Activated T-helper 17 cell treated with anti-CD3 and anti-CD28 coated beads, Interleukin-2, amount 50 U/mL, for 72 hours (primary cell): ENCODE measurements around the gene COPB1. TPM values are rescaled to one million over a fixed set of nuclear protein-coding genes. Genes with fewer than 3 reads are reported as not detected.
"Not testable (repeated sequence)": the region's sequence is repeated elsewhere in the genome, so short reads cannot be mapped to it uniquely, and the experiment has no call there.

Experiments
- ATAC-seq: fragments of 150-1000 bp; cut with Tn5 transposase; replicated peaks from 2 replicates; pipeline ENCODE4 v1.10.0; 2021; ENCODE audit warnings: mild to moderate bottlenecking, moderate library complexity
- H3K27ac Mint-ChIP-seq: one replicate; pipeline ENCODE4 v1.8.0; 2022; ENCODE audit warnings: mixed read lengths
- H3K27me3 Mint-ChIP-seq: one replicate; pipeline ENCODE4 v1.8.0; 2022; ENCODE audit warnings: mixed read lengths
- H3K36me3 Mint-ChIP-seq: one replicate; pipeline ENCODE4 v1.8.0; 2022; ENCODE audit warnings: low read depth, mild to moderate bottlenecking, mixed read lengths
- H3K4me1 Mint-ChIP-seq: one replicate; pipeline ENCODE4 v1.8.0; 2022; ENCODE audit warnings: mixed read lengths
- H3K4me3 Mint-ChIP-seq: one replicate; pipeline ENCODE4 v1.8.0; 2022; ENCODE audit warnings: mild to moderate bottlenecking, mixed read lengths
- H3K9me3 Mint-ChIP-seq: one replicate; pipeline ENCODE4 v1.8.0; 2022; ENCODE audit warnings: mixed read lengths
- total RNA-seq, 2 donors: library from RNA; stranded (reverse); gene quantifications; one replicate each; pipeline ENCODE4 v1.2.3, GENCODE V29; 2022

The COPB1 gene, protein sequence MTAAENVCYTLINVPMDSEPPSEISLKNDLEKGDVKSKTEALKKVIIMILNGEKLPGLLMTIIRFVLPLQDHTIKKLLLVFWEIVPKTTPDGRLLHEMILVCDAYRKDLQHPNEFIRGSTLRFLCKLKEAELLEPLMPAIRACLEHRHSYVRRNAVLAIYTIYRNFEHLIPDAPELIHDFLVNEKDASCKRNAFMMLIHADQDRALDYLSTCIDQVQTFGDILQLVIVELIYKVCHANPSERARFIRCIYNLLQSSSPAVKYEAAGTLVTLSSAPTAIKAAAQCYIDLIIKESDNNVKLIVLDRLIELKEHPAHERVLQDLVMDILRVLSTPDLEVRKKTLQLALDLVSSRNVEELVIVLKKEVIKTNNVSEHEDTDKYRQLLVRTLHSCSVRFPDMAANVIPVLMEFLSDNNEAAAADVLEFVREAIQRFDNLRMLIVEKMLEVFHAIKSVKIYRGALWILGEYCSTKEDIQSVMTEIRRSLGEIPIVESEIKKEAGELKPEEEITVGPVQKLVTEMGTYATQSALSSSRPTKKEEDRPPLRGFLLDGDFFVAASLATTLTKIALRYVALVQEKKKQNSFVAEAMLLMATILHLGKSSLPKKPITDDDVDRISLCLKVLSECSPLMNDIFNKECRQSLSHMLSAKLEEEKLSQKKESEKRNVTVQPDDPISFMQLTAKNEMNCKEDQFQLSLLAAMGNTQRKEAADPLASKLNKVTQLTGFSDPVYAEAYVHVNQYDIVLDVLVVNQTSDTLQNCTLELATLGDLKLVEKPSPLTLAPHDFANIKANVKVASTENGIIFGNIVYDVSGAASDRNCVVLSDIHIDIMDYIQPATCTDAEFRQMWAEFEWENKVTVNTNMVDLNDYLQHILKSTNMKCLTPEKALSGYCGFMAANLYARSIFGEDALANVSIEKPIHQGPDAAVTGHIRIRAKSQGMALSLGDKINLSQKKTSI
- total RNA-seq, result 100 to 1,000 TPM in 1 of 2 donors, 10 to 100 TPM in 1; 93.4 to 103 TPM

- Mint-ChIP-seq H3K36me3 (peaks cover 86% of the 10 kb centered on the region), H3K9me3 (no peaks in the 10 kb centered on the region), H3K4me3 (peak within 1 kb of the TSS; percentile 87), H3K27me3 (no peaks in the 10 kb centered on the region), H3K4me1 (peaks cover 17% of the 10 kb centered on the region), H3K27ac (peak within 1 kb of the TSS; percentile 94)
- peak; percentile 98 for ATAC-seq
Measured at GRCh38 chr11:14499560-14500180, at the start of gene COPB1. TSS of gene COPB1 (minus strand) at chr11:14499811. CDS start at chr11:14498928, 883 bp downstream.

GRCh38 chr11:14547440-14547839 is 47.8 kb upstream of the COPB1 start:
- Mint-ChIP-seq H3K9me3 (peaks cover 4% of the 10 kb centered on the region), H3K4me1 (peaks cover 14% of the 10 kb centered on the region), H3K27ac (no peak overlapping the region), H3K36me3 (no peaks in the 10 kb centered on the region), H3K27me3 (no peaks in the 10 kb centered on the region), H3K4me3 (no peak overlapping the region)
- no peak for ATAC-seq

DNA sequence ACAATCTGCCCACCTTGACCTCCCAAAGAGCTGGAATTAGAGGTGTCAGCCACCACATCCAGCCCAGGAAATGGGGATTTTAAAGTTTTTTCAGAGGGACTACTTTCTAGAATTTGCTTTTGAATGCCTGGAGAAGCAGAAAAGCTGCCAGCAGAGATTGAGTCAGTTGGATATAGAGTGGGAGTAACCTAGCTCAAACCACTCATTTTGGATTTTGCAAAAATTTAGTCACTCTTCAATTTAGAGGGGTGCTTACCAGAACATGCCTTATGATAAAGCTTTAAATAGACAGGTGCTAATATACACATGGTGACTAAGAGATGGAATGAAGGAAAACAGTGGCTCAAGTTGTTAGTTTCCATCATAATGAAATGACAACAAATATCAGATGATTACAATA is 47.1 kb upstream of the COPB1 start:
- Mint-ChIP-seq H3K4me3 (no peak overlapping the region), H3K36me3 (no peaks in the 10 kb centered on the region), H3K9me3 (peaks cover 4% of the 10 kb centered on the region), H3K4me1 (peaks cover 14% of the 10 kb centered on the region), H3K27me3 (no peaks in the 10 kb centered on the region), H3K27ac (peak overlapping the region; percentile 87)
- ATAC-seq, result peak; percentile 76

GRCh38 chr11:14544611-14545010 is 45.0 kb upstream of the COPB1 start:
- ATAC-seq, result peak; percentile 89
- no peaks in the 10 kb centered on the region for H3K27me3 Mint-ChIP-seq
- no peaks in the 10 kb centered on the region for H3K36me3 Mint-ChIP-seq
- H3K4me3 Mint-ChIP-seq, result peak overlapping the region; percentile 60
- H3K27ac Mint-ChIP-seq, result peak overlapping the region; percentile 87
- H3K4me1 Mint-ChIP-seq, result peaks cover 14% of the 10 kb centered on the region
- H3K9me3 Mint-ChIP-seq, result peaks cover 4% of the 10 kb centered on the region

DNA sequence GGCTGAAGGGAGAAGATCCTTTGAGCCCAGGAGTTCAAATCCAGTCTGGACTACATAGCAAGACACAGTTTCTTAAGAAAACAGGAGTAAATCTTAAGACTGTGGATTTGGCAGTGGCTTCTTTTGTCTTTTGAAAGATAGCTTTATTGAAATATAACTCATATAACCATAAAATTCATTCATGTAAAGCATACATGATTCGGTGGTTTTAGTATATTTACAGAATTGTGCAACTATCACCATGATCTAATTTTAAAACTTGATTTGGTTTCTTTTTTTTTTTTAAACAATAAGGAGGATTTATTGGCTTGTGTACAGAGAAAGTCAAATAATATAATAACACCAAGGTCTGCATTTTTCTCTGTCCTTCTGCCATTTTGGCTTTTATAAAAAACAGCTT is 43.6 kb upstream of the COPB1 start:
- Mint-ChIP-seq H3K27ac (no peak overlapping the region), H3K4me1 (peaks cover 14% of the 10 kb centered on the region)

GRCh38 chr11:14542324-14542723 is 42.7 kb upstream of the COPB1 start:
- H3K36me3 Mint-ChIP-seq, result no peaks in the 10 kb centered on the region

More for the DNA sequence above, 43.6 kb upstream of the COPB1 start:
- H3K36me3 Mint-ChIP-seq, result no peaks in the 10 kb centered on the region
- H3K9me3 Mint-ChIP-seq, result peaks cover 4% of the 10 kb centered on the region
- no peak for ATAC-seq
- no peaks in the 10 kb centered on the region for H3K27me3 Mint-ChIP-seq
- no peak overlapping the region for H3K4me3 Mint-ChIP-seq

GRCh38 chr11:14541192-14541947 is 41.8 kb upstream of the COPB1 start:
- H3K36me3 Mint-ChIP-seq, result no peaks in the 10 kb centered on the region
- ATAC-seq, result no peak
- H3K27me3 Mint-ChIP-seq, result no peaks in the 10 kb centered on the region
- H3K9me3 Mint-ChIP-seq, result peaks cover 4% of the 10 kb centered on the region
- H3K4me3 Mint-ChIP-seq, result no peak overlapping the region
- H3K27ac Mint-ChIP-seq, result no peak overlapping the region
- H3K4me1 Mint-ChIP-seq, result peaks cover 14% of the 10 kb centered on the region

More at GRCh38 chr11:14542324-14542723, 42.7 kb upstream of the COPB1 start:
- Mint-ChIP-seq H3K9me3 (peaks cover 4% of the 10 kb centered on the region), H3K27ac (no peak overlapping the region), H3K27me3 (no peaks in the 10 kb centered on the region), H3K4me1 (peaks cover 14% of the 10 kb centered on the region), H3K4me3 (no peak overlapping the region)
- ATAC-seq, result no peak

GRCh38 chr11:14539982-14540421 is 40.4 kb upstream of the COPB1 start:
- Mint-ChIP-seq H3K4me3 (no peak overlapping the region), H3K36me3 (no peaks in the 10 kb centered on the region), H3K9me3 (peaks cover 4% of the 10 kb centered on the region), H3K4me1 (peaks cover 5% of the 10 kb centered on the region), H3K27ac (no peak overlapping the region), H3K27me3 (no peaks in the 10 kb centered on the region)
- ATAC-seq, result no peak

DNA sequence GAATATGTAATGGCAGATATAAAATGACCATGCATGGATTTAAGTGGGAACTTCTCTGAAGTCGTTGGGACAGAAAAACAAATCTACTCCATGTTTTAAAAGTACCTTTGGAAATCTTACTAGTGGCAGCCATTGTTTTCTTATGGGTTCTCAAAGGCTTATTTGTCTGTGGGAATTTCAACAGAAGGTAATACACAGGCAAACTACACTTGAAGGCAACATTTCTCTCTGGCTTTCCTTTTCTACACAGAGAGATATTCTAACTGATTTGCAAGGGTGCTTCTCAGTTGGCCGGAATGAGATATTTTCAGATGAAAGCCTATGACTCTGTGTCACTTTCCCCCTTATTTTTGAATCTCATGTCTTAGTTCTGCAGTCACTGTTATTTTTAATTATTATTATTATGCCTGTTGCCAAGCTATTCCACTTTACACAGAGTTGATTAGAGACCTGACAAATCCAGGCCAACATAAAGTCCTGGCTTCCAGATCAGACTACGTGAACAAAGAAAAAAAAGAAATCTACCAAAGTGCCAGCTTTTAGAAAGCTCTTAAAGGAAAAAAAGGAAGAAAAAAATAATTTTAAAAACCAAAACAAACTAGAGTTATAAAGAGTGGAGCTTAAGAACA is 39.4 kb upstream of the COPB1 start:
- Mint-ChIP-seq H3K27me3 (no peaks in the 10 kb centered on the region), H3K4me3 (no peak overlapping the region), H3K27ac (peak overlapping the region; percentile 36), H3K9me3 (no peaks in the 10 kb centered on the region), H3K4me1 (no peaks in the 10 kb centered on the region), H3K36me3 (no peaks in the 10 kb centered on the region)
- no peak for ATAC-seq

DNA sequence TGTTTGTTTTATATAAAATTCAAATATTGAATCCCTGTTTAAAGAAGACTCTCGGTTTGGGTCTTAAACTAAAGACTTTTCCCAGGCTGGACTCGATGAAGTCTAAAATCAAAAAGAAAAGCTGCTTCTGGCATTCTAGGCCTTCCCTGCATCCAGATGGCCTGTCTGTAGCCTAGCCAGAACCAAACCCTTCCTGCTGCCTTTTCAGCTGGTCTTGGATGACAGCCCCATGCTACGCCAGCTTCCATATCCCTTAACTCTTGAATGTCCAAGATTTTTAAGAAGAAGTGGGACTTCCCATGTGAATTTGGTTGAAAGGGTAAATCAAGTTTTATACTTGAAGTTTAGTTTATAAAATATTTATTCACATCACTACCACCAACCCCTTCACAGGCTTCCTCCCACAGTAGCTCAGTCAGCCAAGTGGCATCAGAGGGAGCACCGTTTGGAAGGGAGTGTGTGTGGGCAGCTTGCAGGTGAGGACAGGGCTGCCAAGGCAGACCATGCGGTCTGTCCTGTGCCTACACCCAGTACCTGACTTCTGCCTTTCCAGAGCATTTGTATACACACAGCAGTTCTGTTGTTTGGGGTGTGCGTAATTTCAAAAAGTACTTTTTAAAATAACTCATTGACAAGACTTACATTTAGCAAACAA is 38.8 kb upstream of the COPB1 start:
- Mint-ChIP-seq H3K9me3 (no peaks in the 10 kb centered on the region), H3K4me1 (no peaks in the 10 kb centered on the region), H3K27me3 (no peaks in the 10 kb centered on the region), H3K36me3 (no peaks in the 10 kb centered on the region), H3K27ac (peak overlapping the region; percentile 36), H3K4me3 (no peak overlapping the region)
- ATAC-seq, result no peak

GRCh38 chr11:14537134-14537599 is 37.6 kb upstream of the COPB1 start:
- Mint-ChIP-seq H3K4me1 (no peaks in the 10 kb centered on the region), H3K36me3 (no peaks in the 10 kb centered on the region), H3K4me3 (peak overlapping the region; percentile 68), H3K9me3 (no peaks in the 10 kb centered on the region), H3K27ac (peak overlapping the region; percentile 89), H3K27me3 (no peaks in the 10 kb centered on the region)
- ATAC-seq, result peak; percentile 96

DNA sequence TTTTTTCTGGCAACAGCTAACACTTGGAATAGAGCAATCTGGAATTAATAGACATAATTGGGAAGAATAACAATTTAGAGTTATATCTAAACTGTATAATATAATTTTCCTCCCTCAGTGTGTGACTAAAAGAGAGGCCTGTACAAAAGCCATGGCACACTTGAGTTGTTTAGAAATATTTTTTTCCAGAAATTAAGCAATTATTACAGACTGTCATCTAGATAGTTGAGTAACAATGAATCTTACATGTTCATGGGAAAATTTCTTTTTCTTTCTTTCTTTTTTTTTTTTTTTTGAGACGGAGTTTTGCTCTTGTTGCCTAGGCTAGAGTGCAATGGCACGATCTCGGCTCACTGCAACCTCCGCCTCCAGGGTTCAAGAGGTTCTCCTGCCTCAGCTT is 35.6 kb upstream of the COPB1 start:
- not testable (repeated sequence) for H3K4me1 Mint-ChIP-seq, H3K27me3 Mint-ChIP-seq, H3K4me3 Mint-ChIP-seq, ATAC-seq, H3K9me3 Mint-ChIP-seq, H3K27ac Mint-ChIP-seq, H3K36me3 Mint-ChIP-seq

DNA sequence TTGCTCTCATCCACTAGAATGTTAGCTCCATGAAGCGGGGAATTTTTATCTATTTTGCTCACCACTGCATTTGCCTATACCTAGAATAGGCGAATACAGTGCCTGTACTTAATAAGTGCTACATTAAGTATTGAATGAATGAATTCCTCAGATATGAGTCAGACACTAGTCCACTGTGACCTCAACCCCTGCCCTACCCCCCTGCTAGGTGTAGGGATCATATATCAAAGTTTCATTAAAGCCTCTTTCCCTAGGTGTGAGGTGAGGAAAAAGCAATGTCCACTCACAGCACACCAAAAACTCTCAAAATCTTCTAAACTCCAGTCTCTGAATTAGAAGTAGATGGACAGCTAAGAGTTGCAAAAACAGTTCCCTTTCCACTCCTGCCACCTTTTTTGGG is 30.3 kb upstream of the COPB1 start:
- Mint-ChIP-seq H3K27me3 (no peaks in the 10 kb centered on the region), H3K4me3 (no peak overlapping the region), H3K4me1 (no peaks in the 10 kb centered on the region), H3K36me3 (no peaks in the 10 kb centered on the region), H3K27ac (no peak overlapping the region), H3K9me3 (no peaks in the 10 kb centered on the region)
- no peak for ATAC-seq
